Inflammatory macrophage treated with lipopolysaccharide for 4 hours (primary cell): ENCODE measurements around the gene TAS1R3.
A peak's percentile ranks its signal among the peaks of the same experiment; 100 is the strongest.
"Not testable (repeated sequence)": the region's sequence is repeated elsewhere in the genome, so short reads cannot be mapped to it uniquely, and the experiment has no call there.

Experiments used
- DNase-seq: peaks from one replicate; pipeline ENCODE4 v3.0.0-alpha.2; 2020

TAS1R3 gene

DNA sequence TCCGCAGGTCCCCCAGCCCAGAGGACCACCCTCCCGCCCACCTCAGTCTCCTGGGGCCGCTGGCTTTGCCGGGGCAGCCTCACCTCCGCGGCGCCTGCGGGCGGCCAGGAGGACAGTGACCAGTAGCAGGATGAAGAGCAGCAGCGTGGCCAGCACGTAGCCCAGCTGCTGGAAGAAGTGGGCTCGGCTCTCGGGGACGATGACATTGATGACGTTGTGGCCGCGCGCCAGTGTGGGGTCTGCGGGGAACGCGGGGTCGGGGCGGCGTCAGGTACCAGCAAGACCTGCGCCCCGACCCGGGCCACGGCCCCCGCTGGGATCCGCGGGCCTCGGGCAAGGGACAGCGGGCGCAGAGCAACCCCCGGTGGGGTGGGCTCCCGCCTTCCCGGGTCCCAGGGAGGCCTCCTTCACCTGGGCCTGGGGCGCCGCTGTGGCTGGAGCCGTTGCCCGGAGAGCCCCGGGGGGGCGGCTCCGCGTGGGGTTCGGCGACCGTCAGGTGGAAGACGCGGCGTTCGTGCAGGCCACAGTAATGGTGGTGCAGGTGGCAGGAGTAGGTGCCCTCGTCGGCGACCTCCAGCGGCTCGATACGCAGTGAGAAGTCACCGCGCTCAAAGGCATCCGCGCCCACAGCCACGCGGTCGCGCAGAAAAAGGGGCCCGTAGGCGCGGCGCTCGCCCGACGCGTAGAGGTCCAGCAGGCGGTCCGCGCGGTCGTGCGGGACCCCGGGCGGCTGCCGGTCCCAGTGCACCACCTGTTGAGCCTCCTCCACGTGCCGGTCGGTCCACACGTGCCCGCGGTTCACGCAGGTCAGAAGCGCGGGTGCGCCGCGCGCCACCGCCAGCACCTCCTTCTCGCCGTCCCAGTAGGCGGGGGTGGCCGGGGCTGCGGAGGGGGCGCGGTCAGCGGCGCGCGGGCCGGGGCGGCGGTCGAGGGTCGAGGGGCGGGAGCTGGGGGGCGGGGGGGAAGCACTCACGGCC is 23.5 kb downstream of the TAS1R3 start:
- no peak for DNase-seq

DNA sequence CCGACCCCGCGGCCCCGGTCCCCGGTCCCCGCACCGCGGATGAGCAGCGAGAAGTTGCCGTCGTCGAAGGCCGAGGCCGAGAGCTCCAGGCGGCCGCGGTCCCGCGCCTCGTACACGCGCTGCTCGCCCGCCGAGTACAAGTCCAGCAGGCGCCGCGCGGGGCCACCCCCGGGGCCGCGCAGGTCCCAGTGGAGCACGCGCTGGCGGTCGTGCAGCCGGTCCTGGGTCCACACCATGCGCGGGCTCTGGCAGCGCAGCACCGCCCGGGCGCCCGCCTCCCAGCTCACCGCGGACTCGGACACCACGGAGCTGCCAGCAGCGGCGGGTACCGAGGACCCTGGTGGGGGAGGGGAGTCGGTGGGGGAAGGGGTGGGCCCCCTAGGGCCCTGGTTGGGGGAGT is 24.3 kb downstream of the TAS1R3 start:
- peak; percentile 16 for DNase-seq

DNA sequence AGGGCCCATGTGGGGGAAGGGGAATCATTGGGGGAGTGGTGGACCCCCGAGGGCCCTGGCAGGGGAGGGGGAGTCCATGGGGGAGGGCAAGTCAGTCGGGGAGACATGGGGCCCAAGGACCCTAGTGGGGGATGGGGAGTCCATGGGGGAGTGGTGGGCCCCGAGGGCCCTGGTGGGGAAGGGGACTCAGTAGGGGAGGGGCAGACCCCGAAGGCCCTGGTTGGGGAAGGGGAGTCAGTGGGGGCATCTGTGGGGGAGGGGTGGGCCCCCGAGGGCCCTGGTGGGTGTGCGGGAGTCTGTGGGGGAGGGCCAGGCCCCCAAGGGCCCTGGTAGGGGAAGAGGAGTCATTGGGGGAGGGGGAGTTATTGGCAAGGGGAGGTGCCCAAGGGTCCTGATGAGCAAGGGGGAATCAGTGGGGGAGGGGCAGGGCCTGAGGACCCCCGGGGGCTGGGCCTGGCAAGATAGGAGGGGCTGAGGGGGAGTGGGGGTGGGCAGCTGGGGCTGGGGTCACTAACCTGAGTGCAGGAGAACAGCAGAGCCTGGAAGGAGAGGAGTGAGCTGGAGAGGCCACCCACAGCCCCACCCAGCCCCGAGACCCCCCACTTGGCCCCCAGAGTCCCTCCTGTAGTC is 25.2 kb downstream of the TAS1R3 start:
- DNase-seq = no peak

DNA sequence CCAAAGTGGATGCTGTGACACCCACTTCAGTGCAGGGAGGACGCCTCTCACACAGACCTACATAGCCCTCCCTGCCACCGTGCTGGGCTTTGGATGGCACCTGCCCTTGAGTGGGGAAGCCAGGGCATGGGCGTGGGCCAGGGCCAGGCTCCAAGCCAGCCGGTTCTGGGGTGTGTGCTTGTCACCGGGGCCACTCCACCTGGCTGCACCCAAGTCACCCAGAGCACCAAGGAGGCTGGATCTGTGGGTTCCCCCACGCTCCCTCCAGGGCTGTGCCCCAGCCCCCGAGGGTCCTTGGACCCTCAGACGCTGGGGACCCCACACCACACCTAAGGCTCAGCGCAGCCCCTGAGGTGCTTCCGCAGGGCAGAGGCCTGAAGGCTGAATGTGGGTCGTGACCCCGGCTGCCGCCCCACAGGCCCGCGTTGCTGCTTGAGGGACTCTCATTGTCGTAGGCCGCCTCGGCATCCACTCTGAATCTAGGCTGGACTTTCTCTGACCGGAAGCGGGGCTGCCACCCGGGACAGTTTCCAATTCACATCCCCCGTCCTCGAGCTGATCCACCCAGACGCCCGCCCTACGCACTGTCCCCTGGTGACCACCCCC is 25.8 kb downstream of the TAS1R3 start:
- no peak for DNase-seq

DNA sequence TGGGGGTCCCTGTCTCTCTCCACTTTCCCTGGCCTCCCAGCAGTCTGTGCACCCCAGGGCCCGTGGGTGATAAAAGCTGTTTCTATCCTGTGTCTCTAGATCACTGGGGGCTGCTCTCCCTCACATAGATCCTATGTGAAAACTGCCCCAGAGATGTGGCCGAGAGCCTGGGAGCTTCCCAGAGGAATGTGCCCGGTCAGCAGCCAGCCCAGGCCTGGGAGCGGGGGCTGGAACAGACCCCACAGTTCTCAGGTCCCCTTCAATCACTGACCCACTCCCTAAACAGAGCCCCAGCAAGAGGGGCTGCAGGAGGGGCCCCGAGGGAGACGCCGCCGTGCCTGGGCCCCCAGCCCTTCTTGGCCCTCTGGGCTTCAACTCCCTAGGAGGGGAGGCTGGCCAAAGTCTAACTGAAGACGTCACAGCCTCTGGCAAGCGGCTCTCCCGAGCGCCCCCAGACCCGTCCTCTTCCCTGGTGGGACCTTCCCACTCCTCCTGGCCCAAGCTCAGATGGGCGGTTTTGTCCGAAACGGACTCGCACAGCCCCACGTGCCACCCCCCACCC is 26.9 kb downstream of the TAS1R3 start:
- no peak for DNase-seq

DNA sequence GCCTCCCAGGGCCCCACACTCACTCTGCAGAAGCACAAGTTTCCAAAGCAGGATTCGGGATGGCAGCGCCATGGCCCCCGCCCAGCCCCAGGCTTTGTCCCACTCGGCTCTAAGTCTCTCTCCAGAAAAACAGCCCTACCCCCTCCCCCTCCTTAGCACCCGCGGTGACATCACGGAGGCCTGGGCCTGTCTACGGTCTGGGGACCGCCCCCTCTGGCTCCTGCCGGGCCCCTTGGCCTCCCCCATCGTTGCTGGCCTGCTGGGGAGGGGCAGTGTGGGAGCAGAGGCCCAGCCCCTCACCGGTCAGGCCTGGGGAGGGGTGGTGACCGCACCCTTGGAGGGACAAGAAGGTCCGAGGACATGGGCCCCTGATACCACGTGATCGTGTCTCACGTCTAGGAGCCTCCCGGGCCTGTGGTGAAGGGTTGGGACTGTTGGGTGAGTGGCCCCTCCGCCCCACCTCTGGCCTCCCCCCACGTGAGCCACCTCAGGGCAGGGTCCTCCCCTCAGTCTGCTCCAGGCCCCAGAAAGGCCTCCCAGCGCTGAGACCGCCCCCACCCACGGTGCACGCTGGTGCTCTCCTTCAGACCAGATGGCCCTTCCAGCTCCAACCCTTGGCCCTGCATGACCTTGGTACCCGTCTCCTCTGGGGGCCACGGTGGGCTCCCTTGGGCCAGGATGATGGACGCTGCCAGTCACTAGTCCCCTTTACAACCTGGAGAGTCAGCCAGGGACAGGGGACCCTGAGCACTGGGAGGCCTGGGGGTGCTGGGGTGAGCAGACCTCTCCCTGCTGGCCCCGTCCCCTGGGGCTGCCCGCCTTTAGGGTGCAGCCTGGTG is 27.6 kb downstream of the TAS1R3 start, which contains the start of gene MXRA8:
MXRA8 (minus strand) TSS at position 123 of the 839 bp plus-strand sequence; CDS start at position 72, 51 bp downstream.
- DNase-seq = no peak

DNA sequence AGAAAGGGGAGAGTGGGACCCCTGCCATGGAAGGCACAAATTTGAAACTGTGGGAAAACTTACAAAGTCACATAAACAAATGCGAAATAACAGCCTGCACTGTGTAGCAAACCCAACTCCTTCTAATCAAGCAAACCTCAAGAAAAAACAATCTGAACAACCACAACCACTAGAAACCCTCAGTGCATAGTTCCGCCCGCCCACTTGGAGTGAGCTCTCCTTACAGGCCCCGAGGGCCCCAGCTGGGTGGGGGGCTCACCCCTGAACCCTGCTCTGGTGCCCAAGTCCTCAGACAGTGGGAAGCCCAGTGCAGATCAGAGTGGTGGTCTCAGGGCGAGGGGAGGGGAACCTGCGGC is 28.2 kb downstream of the TAS1R3 start:
- DNase-seq = no peak

DNA sequence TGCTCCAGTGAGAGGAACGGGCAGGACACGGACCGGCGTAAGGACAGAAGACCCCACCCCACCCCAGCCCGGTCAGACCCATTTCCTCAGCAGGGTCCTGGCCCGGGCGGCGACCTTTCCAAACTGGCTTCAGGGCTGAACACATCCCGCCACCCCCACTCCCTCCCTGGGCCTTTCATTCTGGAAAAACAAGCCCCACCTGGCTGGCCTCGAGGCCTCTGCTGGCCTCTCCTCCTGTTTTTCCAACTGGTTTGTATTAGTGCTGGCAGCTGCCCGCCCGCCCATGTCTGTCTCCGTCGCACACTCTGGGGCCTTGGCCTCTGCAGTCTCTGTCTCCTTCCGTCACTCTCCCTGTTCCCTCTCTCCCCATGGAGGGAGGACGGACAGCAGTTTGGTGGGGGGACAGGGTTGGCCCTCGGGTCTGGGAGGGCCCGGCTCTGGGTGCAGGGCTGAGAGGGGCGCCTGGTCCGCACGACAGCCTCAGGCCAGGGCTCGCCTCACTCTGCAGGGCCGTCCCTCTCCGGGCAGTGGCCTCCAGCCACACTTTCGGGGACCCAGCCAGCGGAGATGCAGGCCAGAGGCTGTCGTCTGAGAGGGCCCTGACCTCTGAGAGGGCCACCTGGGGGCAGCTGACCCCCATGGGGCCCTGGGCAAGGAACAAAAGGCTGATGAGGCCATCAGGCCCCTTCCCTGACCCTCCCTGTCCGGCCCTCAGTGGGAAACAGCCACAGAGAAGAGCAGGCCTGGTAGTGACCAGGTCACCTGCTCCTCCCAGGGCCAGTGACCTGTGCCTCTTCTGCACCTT is 28.8 kb downstream of the TAS1R3 start:
- no peak for DNase-seq

DNA sequence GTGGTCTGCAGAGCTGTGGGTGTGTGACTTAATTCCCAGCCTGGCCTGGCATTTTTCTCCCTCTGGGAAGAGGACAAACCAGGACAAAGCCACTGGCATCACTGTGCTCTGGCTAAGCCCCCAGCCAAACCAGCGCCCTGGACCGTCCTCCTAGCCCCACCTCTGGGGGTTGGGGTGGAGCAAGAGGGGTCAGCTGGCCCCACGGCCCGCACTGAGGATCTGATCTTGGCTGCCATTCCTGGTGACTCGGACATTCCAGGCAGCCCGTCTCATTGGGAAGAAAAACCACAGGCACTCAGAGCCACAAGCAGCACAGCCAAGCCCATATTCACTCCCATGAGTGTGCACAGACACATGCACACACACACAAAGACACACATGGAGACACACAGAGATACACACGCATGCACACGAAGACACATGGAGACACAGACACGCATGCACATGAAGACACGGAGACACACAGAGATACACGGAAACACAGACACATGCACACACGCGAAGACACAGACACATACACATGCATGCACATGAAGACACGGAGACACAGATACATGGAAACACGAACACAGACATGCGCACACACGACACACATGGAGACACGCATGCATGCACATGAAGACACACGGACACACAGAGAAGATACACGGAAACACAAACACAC is 29.6 kb downstream of the TAS1R3 start:
- DNase-seq = no peak

DNA sequence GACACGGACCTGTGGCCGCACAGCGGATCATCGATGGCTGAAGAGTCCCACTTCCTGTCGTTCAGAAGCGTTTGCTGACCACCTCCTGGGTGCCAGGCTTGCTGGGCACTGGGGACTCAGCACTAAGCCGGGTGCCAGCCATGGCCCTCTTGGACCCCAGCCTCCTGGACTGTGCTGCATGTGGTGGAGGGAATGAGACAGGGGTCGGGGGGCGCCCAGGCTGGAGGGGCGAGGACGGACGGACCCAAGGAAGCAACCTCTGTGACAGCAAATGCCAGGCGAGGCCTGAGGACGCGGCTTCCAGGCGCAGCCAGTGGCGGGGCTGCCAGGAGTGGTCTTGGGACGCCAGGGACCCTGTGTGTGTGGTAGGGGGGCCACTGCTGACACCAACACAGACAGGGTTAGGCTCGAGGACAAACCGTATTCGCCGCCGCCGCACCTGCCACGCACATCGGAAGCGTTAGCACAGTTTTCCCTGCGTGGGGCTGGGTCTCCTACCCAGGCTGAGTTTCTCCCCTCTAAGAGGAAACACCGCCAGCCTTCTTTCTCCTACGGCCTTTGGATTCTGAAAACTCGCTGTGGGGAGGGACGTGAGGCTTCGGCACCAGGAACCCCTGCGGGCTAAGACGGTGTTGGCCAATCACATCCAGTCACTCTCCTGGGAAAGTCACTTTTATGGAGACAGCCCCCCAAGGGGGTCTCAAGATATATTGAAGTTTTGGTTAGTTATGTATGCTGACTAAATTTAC is 30.3 kb downstream of the TAS1R3 start:
- DNase-seq = no peak

DNA sequence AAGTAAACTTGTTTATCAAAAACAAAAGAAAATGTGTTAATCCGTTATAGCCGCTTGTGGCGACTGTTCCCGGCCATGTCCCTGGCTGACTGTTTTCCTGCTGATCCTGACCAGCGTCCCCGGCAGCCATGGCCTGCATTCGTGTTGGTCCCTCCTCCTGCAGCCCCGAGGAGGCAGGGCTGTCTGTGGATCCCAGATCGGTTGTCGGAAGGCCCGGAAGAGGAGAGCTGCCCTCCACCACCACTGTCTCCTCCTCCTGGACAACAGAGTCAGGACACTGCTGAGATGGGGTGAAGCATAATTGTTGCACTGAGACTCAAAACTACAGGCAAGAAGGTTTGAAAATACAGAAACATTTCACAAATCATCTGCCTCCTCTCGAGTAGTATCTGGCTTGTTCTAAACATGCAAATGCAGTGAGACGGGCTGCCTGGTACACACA is 30.9 kb downstream of the TAS1R3 start:
- no peak for DNase-seq

DNA sequence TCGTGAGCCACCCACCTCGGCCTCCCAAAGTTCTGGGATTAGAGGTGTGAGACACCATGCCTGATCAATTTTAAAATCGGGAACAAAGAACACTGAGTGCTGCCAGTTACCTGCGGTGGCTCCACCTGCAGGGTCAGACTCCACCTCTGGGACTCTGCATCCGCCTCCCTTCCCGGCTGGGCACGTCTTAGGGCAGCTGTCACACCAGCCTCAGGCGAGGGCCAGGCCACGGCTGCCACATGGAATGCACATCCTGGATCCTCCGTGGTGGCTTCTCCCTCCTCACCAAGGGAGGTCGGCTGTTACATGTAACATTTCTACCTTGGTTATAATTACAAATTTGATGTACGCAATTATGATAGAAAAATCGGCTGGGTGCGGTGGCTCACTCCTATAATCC is 33.2 kb downstream of the TAS1R3 start:
- DNase-seq = no peak

DNA sequence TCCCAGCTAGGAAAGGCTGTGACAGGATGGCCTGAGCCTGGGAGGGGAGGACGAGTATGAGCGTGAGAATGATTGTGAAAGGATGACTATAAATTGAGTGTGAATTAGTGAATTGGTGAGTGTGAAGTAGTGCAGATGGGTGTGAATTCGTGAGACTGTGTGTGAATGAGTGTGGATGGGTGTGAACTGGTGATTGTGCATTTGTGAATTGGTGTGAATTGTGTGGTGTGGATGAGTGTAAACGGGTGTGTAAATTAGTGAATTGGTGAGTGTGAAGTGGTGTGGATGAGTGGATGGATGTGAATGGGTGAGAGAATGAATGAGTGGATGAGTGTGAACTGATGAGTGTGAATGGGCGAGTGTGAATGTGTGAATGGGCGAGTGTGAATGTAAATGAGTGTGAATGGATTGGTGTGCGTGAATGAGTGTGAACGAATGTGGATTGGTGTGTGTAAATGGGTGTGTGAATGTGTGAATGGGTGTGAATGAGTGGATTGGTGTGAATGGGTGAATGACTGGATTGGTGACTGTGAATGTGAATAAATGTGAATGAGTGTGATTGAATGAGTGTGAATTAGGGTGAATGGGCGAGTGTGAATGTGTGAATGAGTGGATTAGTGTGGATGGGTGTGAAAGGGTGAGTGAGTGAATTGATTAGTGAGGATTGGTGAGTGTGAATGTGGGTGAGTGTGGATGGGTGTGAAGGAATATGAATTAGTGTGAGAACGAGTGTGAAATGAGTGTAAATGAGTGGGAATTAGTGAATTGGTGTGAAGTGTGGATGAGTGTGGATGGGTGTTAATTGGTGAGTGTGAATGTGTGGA is 35.0 kb downstream of the TAS1R3 start:
- DNase-seq = no peak

DNA sequence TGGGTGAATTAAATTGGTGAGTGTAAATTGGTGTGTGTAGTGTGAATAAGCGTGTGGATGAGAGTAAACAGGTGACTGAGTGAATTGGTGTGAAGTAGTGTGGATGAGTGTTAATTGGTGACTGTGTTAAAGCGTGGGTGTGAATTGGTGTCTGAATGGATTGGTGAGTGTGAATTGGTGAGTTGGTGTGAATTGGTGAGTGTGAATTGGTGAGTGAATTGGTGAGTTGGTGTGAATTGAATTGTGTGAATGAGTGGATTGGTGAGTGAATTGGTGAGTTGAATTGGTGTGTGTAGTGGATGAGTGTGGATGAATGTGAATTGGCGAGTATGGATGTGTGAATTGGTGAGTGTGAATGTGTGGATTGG is 35.6 kb downstream of the TAS1R3 start:
- no peak for DNase-seq

DNA sequence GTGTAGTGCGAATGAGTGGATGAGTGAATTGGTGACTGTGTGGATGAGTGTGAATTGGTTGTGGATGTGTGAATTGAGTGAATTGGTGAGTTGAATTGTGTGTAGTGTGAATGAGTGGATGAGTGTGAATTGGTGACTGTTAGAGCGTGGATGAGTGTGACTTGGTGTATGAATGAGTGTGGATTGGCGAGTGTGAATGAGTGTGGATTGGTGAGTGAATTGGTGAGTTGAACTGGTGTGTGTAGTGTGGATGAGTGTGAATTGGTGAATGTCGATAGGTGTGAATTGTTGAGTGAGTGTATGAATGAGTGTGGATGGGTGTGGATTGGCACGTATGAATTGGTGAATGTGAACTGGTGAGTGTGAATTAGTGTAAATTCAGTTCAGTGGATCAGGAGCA is 36.2 kb downstream of the TAS1R3 start:
- DNase-seq = no peak

DNA sequence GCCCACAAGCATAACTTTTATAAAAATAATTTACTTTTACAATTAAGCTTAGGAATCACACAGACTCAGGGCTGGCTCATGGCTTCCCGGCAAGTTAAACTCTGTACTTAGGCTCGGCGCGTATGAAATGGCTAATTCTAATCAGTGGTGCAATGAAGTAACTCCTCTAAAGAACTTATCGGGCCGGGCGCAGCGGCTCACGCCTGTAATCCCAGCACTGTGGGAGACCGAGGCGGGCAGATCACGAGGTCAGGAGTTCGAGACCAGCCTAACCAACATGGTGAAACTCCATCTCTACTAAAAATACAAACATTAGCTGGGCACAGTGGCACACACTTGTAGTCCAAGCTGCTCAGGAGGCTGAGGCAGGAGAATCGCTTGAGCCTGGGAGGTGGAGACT is 39.0 kb downstream of the TAS1R3 start:
- DNase-seq = not testable (repeated sequence)

DNA sequence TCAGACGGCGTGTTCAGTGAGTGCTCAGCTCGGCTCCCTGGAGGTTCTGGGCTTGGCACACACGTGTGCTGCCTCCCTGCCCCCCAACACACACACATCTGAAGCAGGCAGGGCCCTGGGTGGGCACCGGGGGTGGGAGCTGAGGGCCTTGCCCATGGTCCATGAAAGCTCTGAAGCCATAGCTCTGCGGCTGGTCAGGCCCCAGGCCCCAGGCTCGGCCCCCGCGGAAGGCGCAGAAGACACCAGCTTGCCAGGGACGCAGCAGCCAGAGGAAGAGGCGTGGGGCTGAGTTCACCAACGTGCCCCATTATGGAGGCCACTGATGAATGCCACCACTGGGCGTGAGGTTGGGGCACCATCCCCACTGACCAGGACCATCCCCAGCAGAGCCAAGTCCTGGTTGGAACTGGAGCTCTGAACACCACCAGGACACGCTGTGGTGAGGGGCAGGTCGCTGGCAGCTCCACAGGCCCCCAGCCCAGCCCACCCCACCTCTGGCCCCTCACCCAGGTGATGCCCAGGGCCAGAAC is 39.8 kb downstream of the TAS1R3 start:
- DNase-seq = no peak

DNA sequence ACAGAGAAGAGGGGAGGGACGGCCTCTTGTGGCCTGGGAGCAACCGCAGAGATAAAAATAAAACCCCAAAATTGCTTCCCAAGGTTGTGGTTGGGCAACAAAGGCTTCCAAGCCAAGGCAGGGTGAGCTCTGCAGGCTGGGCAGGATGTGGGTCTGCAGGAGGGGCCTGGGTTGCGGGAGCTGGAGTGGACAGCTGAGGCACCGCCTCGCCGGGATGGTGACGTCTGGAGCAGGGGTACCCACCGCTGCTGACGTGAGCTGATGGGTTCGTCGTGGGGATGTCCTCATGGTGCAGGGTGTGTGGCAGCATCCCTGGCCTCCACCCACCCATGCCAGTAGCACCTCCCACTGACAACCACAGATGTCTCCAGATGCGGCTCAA is 40.3 kb downstream of the TAS1R3 start:
- no peak for DNase-seq
